GM12874 (cell line): ENCODE measurements around the gene EFNA1.

Experiments
- TF ChIP-seq, protein P1 (sequence below): IDR thresholded peaks from 2 replicates; pipeline ENCODE4 v1.5.1; 2011; ENCODE audit warnings: low read depth, mild to moderate bottlenecking, control low read depth, low read length, moderate library complexity; ENCODE audit not compliant: insufficient read depth

Gene EFNA1

DNA sequence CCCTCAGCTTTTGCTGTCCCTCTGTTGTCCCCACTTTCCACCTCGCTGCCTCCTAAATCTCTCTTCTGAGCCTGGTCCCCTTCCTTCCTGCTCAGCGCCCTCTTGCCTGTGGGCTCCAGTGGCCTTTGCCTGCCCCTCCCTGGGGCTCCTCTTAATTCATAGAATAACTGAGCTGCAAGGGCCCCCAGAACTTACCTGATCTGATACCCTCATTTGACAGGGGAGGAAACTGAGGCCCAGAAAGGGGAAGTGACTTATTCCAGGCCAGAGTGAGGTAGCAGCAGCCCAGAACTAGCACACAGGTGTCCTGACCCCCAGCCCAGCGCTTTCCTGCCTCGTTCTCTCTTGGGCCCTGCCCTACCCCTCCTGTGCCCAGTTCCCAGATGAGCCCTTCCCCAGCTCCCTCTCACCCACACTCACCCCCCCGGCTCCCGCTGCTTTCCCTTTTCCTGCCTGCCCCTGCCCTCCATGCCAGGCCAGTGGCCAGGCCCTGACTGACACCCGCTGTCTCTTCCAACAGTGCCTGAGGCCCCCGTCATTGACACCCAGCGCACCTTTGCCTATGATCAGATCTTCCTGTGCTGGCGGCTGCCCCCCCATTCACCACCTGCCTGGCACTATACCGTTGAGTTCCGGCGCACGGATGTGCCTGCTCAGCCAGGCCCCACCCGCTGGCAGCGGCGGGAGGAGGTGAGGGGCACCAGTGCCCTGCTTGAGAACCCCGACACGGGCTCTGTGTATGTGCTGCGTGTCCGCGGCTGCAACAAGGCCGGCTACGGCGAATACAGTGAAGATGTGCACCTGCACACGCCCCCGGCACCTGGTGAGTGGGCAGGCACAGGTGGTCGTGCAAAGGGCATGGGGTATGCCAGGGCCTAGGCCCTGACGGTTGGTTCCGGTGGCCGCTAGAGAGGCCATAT lies 51.7 kb downstream of the EFNA1 start:
- TF ChIP-seq, protein P1, sequence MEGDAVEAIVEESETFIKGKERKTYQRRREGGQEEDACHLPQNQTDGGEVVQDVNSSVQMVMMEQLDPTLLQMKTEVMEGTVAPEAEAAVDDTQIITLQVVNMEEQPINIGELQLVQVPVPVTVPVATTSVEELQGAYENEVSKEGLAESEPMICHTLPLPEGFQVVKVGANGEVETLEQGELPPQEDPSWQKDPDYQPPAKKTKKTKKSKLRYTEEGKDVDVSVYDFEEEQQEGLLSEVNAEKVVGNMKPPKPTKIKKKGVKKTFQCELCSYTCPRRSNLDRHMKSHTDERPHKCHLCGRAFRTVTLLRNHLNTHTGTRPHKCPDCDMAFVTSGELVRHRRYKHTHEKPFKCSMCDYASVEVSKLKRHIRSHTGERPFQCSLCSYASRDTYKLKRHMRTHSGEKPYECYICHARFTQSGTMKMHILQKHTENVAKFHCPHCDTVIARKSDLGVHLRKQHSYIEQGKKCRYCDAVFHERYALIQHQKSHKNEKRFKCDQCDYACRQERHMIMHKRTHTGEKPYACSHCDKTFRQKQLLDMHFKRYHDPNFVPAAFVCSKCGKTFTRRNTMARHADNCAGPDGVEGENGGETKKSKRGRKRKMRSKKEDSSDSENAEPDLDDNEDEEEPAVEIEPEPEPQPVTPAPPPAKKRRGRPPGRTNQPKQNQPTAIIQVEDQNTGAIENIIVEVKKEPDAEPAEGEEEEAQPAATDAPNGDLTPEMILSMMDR = no peak

DNA sequence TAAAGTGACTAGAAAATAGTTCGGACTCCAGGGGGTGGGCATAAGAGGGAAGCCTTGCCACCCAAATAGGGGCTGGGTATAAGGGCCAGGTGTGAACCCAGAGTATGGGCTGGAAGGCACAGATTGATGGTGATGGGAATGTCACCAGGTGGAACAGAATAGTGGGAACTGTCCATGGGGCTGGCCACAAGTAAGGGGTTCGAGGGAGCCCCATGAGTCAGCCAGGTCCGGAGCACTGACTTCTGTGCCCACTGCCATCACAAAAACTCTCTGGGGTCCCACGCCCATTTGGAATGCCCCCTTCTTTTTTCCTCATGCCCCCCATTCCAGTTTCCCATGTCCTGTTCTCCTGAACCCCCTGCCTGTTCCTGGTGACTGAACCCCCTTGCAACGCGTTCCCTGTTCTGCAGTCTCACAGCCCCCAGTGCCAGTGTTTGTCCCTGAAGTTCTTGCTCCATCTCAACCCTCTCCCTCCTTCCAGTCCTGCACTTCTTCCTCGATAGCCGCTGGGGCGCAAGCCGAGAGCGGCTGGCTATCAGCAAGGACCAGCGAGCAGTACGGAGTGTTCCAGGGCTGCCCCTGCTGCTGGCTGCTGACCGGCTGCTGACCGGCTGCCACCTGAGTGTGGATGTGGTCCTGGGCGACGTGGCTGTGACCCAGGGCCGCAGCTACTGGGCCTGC lies 53.8 kb downstream of the EFNA1 start:
- TF ChIP-seq, protein P1 = no peak

DNA sequence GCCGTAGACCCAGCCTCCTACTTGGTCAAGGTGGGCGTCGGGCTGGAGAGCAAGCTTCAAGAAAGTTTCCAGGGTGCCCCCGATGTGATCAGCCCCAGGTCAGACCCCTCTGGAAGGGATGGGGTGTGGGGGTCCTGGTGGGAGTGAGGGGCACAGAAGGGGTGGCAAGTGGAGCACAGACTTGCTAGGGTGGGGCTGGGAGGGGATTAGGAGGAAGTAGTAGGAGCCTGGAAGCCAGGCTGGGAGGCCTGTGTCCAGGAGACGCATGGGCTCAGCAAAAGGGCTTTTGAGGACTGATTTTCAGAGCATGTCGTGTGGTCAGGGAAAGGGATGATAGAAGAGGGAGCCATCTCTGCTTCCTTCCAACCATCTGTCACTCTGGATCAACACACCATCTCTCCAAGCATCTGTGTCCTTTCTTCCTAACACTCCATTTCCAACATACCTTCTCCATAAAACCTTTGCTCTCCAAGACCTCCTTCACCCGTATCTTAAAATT lies 54.4 kb downstream of the EFNA1 start:
- TF ChIP-seq, protein P1 = no peak

DNA sequence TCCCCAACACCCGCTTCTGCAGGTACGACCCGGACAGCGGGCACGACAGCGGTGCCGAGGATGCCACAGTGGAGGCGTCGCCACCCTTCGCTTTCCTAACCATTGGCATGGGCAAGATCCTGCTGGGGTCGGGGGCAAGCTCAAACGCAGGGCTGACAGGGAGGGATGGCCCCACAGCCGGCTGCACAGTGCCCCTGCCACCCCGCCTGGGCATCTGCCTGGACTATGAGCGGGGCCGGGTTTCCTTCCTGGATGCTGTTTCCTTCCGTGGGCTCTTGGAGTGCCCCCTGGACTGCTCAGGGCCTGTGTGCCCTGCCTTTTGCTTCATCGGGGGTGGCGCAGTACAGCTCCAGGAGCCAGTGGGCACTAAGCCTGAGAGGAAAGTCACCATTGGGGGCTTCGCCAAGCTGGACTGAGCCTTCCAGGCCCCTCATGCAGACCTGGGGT lies 56.1 kb downstream of the EFNA1 start:
- TF ChIP-seq, protein P1 = no peak

DNA sequence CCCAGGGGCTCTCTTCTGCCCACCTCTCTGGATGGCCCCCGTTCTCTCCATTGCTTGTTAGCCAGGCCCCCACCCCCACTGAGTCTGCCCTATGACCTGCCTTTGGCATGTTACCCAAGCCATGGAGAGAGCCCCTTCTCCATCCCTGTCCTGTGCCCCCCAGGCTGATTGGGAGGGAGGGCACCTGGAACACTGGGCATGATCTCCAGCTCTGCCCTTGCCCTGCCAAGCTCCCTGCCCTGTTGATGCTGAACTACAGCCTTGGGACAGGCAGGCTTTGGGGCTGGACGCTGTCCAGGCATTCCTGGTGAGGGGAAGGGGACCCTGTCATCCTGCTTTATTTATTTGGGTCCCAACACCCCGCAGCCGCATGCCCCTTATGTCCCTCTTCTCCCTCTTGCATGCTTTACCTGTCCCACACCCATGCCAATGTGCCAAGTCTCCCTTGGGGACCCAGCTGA lies 56.7 kb downstream of the EFNA1 start:
- TF ChIP-seq, protein P1 = no peak
